Smooth muscle cell (in vitro differentiated cells): ENCODE measurements around the gene ATRIP. TPM values are rescaled to one million over a fixed set of nuclear protein-coding genes. Genes with fewer than 3 reads are reported as not detected.
"Not testable (repeated sequence)": the region's sequence is repeated elsewhere in the genome, so short reads cannot be mapped to it uniquely, and the experiment has no call there.

Experiments
- DNase-seq: peaks from one replicate; lab custom pipeline; 2025; ENCODE audit not compliant: unreplicated experiment; lab: John Stamatoyannopoulos, UW
- H2AFZ ChIP-seq: fragments of 200-600 bp; sonication (generic); 2 replicates; pipeline ENCODE4 v1.6.0; 2016; ENCODE audit warnings: antibody characterized with exemption, low read depth, mild to moderate bottlenecking
- H3F3A ChIP-seq: fragments of 200-600 bp; sonication (generic); 2 replicates; pipeline ENCODE4 v1.6.0; 2017; ENCODE audit warnings: antibody characterized with exemption, low read depth
- H3K27ac ChIP-seq: fragments of 200-600 bp; sonication (generic); 2 replicates; pipeline ENCODE4 v1.5.1; 2016; ENCODE audit warnings: low read depth, mild to moderate bottlenecking
- H3K27me3 ChIP-seq: fragments of 200-600 bp; sonication (generic); 2 replicates; pipeline ENCODE4 v1.6.1; 2016; ENCODE audit warnings: low read depth, mild to moderate bottlenecking
- H3K36me3 ChIP-seq: fragments of 200-600 bp; sonication (generic); 2 replicates; pipeline ENCODE4 v1.5.1; 2016; ENCODE audit warnings: low read depth
- H3K4me1 ChIP-seq: fragments of 200-600 bp; sonication (generic); 2 replicates; pipeline ENCODE4 v1.5.1; 2016; ENCODE audit warnings: low read depth
- H3K4me2 ChIP-seq: fragments of 200-600 bp; sonication (generic); 2 replicates; pipeline ENCODE4 v1.6.0; 2016; ENCODE audit warnings: mild to moderate bottlenecking
- H3K4me3 ChIP-seq: fragments of 200-600 bp; sonication (generic); 2 replicates; pipeline ENCODE4 v1.5.1; 2016; ENCODE audit warnings: mild to moderate bottlenecking
- H3K79me2 ChIP-seq: fragments of 200-600 bp; sonication (generic); 2 replicates; pipeline ENCODE4 v1.6.0; 2016; ENCODE audit warnings: low read depth, mild to moderate bottlenecking
- H3K9ac ChIP-seq: fragments of 200-600 bp; sonication (generic); 2 replicates; pipeline ENCODE4 v1.6.0; 2016; ENCODE audit warnings: low read depth
- H3K9me3 ChIP-seq: fragments of 200-600 bp; sonication (generic); replicated peaks from 2 replicates; pipeline ENCODE4 v1.5.1; 2016; ENCODE audit warnings: low read depth
- H4K20me1 ChIP-seq: fragments of 200-600 bp; sonication (generic); 2 replicates; pipeline ENCODE4 v1.6.0; 2016; ENCODE audit warnings: low read depth
- WGBS: methylation state at CpG from one replicate; pipeline ENCODE4 v1.1.7; 2016; ENCODE audit warnings: low lambda C conversion rate; 5-methylcytosine and 5-hydroxymethylcytosine counted together
- polyA plus RNA-seq: library from polyadenylated mRNA; unstranded; fragments of >200 nt; fragmentation: Nextera tagmentation; extraction: Ambion mirVana; gene quantifications from 2 replicates; pipeline ENCODE4 v1.2.1, GENCODE V29; 2016
- total RNA-seq: library from RNA; depleted of rRNA; stranded (reverse); fragments of >200 nt; gene quantifications from 2 replicates; pipeline ENCODE4 v1.2.3, GENCODE V29; 2014
- TF ChIP-seq, protein P1 (sequence below): fragments of 200-600 bp; sonication (generic); IDR thresholded peaks from 2 replicates; pipeline ENCODE4 v1.5.1; 2017; ENCODE audit warnings: borderline replicate concordance, mild to moderate bottlenecking, antibody characterized with exemption; ENCODE audit not compliant: insufficient read depth, poor library complexity, severe bottlenecking

The ATRIP gene
- total and polyA plus RNA-seq, 2 experiments from 2014 or later: 4.0 to 7.3 TPM

GRCh38 chr3:48459331-48459730 lies 12.8 kb downstream of the ATRIP start:
- Histone ChIP-seq H3K27me3 (no peaks in the 10 kb centered on the region), H3K9me3 (no peaks in the 10 kb centered on the region), H4K20me1 (no peaks in the 10 kb centered on the region), H3K4me3 (no peak overlapping the region), H3K4me2 (no peak overlapping the region), H3K4me1 (no peaks in the 10 kb centered on the region), H3K36me3 (no peaks in the 10 kb centered on the region), H3K9ac (no peak overlapping the region), H3K79me2 (no peaks in the 10 kb centered on the region), H3F3A (no peaks in the 10 kb centered on the region), H2AFZ (no peak overlapping the region), H3K27ac (no peak overlapping the region)
- whole genome bisulfite sequencing: 74% methylated on average over 3 of the region's 3 CpGs
- DNase-seq: no peak
- TF ChIP-seq, protein P1, sequence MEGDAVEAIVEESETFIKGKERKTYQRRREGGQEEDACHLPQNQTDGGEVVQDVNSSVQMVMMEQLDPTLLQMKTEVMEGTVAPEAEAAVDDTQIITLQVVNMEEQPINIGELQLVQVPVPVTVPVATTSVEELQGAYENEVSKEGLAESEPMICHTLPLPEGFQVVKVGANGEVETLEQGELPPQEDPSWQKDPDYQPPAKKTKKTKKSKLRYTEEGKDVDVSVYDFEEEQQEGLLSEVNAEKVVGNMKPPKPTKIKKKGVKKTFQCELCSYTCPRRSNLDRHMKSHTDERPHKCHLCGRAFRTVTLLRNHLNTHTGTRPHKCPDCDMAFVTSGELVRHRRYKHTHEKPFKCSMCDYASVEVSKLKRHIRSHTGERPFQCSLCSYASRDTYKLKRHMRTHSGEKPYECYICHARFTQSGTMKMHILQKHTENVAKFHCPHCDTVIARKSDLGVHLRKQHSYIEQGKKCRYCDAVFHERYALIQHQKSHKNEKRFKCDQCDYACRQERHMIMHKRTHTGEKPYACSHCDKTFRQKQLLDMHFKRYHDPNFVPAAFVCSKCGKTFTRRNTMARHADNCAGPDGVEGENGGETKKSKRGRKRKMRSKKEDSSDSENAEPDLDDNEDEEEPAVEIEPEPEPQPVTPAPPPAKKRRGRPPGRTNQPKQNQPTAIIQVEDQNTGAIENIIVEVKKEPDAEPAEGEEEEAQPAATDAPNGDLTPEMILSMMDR: no peak

DNA sequence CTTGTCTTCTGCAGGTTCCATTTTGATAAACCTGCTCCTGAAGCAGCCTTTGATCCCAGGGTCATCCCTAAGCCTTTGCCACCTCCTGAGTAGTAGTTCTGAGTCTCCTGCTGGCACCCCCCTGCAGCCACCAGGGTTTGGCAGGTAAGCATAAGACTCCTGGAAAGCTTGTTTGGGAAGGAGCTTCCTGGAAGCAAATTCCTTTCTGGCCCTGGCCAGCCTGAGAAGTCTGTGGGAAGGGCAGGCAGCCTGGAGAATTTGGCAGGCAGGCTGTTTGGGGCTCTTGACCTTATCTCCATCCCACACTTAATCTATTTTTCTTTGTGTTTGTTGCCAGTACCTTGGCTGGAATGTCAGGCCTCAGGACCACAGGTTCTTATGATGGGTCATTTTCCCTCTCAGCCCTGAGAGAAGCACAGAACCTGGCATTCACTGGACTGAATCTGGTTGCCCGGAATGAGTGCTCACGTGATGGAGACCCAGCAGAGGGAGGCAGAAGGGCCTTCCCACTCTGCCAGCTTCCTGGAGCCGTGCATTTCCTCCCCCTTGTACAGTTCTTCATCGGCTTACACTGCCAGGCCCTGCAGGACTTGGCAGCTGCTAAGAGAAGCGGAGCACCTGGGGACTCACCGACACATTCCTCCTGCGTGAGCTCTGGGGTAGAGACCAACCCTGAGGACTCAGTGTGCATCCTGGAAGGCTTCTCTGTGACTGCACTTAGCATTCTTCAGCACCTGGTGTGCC lies 13.4 kb downstream of the ATRIP start:
- no peaks in the 10 kb centered on the region for H3K9me3 ChIP-seq
- no peak overlapping the region for H3K4me3 ChIP-seq
- H3K36me3 ChIP-seq: no peaks in the 10 kb centered on the region
- no peak overlapping the region for H3K27ac ChIP-seq
- H3K4me2 ChIP-seq: no peak overlapping the region
- H3K27me3 ChIP-seq: no peaks in the 10 kb centered on the region
- no peaks in the 10 kb centered on the region for H3K4me1 ChIP-seq
- no peak for DNase-seq
- TF ChIP-seq, protein P1: no peak
- no peak overlapping the region for H3K9ac ChIP-seq
- H3F3A ChIP-seq: no peaks in the 10 kb centered on the region
- no peak overlapping the region for H2AFZ ChIP-seq
- H4K20me1 ChIP-seq: no peaks in the 10 kb centered on the region
- WGBS: 95% methylated on average over 7 of the region's 7 CpGs
- H3K79me2 ChIP-seq: no peaks in the 10 kb centered on the region

DNA sequence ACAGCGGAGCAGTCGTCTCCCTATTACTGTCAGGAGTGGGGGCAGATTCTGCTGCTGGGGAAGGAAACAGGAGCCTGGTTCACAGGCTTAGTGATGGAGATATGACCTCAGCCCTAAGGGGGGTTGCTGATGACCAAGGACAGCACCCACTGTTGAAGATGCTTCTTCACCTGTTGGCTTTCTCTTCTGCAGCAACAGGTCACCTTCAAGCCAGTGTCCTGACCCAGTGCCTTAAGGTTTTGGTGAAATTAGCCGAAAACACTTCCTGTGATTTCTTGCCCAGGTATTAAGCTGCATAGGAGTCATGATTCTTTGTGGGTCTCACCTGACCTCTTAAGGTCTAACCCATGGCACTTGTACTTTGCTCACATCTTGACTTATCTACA lies 14.0 kb downstream of the ATRIP start:
- Histone ChIP-seq H3K4me1 (no peaks in the 10 kb centered on the region), H3K27me3 (no peaks in the 10 kb centered on the region), H3K9ac (no peak overlapping the region), H3K79me2 (no peaks in the 10 kb centered on the region), H4K20me1 (no peaks in the 10 kb centered on the region), H3K4me3 (no peak overlapping the region), H3K9me3 (no peaks in the 10 kb centered on the region), H3K4me2 (no peak overlapping the region), H3K36me3 (no peaks in the 10 kb centered on the region), H3F3A (no peaks in the 10 kb centered on the region), H3K27ac (no peak overlapping the region), H2AFZ (no peak overlapping the region)
- no peak for DNase-seq
- WGBS: 100% methylated on average over 3 of the region's 3 CpGs
- TF ChIP-seq, protein P1: no peak

- not testable (repeated sequence) for H3K4me3 ChIP-seq, H3K4me1 ChIP-seq, H3K4me2 ChIP-seq, H3F3A ChIP-seq, H3K27ac ChIP-seq, H2AFZ ChIP-seq, H3K9ac ChIP-seq, H3K36me3 ChIP-seq, H3K27me3 ChIP-seq, H3K9me3 ChIP-seq, H4K20me1 ChIP-seq, DNase-seq, H3K79me2 ChIP-seq
- WGBS: 95% methylated on average over 7 of the region's 7 CpGs
Measured at GRCh38 chr3:48461767-48462166, 15.2 kb downstream of the ATRIP start.
